GM19467 (cell line): ENCODE data around the gene DNMT3A.

Experiments used
- ATAC-seq: cut with Tn5 transposase; IDR thresholded peaks from one replicate; pipeline ENCODE4 v1.9.1; 2021; ENCODE audit warnings: mild to moderate bottlenecking, moderate library complexity; ENCODE audit not compliant: unreplicated experiment

The DNMT3A gene

DNA sequence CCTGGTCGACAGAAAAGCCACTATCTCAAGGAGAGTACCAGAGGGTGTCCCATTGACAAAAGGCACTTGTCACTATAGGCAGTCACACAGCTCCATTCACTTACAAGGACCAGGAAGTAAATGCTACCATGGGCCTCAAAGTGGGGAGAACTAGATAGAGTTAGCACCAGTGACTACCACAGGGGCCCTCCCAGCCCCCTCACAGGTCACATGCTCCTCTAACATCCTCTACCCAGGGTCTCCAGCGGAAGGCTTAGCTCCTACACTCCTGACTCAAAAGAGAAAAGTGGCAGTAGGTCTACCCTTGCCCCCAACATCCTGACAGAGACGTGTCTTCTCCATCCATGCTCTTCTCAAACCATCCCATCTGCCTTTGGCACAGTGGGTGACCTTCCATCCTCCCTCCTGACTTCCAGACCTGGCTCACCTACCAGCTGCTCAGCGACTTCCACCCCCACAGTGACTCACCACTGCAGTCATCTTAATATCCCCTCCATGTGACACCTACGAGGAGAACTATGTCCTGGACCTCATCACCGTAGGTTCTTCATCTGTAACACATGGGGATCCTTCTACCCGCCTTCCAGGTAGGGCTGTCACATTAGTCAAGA, 5.6 kb upstream of the DNMT3A start:
- ATAC-seq: no peak

DNA sequence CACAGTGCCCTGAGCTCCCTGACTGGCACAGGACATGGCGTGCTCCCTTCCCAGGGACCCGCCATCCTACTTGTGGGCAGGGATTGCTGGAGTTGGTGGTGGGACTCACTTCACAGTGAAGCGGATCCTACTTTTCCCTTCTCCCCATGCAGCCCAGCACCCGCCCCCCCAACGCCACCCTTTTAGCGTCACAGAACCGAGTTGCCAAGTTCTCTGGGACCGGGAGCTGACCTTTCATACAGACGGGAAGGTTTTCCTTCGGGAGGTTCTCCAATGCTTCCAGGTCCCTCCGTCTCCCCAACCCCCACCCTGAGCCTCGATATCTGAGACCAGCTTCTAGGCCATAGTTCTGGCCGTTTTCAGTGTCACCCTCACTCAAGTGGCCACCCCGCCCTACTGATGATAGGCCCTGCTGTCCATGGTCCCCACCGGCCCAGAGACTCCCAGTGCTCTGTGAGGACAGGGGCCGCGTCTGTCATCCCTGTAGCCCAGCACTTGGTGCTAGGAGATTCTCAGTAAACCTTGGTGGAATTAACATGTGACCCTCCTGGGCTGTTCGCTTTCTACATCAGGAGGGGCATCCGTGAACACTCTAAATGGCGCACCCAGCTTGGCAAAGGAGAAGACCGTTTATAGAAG, 1.6 kb upstream of the DNMT3A start:
- no peak for ATAC-seq

DNA sequence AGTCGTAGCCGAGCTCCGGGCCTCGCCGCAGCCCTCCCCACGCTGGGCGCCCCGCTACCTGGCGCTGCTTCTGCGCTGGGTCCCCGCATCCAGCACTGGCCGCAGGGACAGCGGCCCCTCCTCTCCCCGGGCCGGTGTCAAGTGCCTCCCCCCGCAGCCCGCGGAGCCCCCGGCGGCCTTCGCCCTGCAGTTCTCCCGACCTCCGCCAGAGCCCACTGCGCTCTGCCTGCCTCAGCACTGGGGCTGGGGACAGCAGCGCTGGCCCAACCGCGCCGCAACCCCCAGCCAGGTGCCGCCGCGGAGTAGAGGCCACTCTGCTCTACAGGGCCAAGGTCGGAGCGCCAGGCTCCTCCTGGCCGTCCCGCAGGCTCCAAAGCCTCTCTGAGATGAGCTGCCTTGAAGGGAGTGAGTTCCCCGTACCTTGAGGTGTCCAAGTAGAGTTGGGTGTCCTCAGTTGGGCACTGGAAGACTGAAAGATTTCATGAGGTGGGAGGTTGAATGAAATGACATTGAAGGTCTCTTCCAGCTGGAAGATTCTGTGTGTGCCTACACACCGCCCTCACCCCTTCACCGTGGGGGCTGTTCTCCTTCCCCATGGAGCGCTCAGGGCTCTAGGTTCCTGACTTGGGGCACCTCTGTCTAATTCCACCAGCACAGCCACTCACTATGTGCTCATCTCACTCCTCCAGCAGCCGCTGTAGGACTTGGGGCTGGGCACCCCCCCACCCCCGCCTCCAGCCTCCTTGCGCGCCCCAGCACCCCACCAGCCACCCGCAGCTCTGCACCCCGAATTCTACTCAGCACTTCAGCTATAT, 854 bp upstream of the DNMT3A start:
- peak; percentile 76 for ATAC-seq

DNA sequence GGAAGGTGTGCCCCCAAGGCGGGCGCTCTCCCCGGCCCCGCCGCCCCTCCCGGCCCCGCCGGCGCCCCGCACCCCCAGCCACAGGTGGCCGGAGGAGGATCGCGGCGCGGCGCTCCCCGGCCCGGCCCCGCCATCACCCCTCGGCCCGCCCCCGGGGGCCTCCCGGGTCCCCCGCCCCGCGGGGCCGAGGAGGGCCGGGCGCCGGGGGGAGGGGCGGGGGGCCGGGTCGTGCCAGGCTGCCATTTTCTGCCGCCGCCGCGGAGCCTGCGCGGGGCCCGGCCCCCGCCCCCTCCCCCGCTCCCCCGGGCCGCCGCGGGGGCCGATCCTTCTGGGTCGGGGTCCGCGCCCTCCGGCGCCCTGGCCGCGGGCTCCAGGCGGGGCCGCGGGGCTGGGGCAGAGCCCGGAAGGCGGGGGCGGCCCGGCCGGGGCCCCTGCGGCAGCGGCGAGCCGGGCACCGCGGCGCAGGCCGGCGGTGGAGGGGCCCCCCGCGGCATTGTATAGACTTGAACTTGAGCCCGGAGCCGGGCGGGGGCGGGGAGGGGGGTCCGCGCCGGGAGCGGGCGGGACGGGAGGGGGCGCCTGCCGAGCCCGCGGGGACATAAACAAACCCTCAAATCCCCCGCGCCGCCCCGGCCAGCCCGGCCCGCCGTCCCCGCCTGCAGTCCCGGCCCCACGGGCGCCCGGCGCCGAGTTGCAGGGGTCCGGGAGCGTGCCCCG, 556 bp downstream of the DNMT3A start:
- ATAC-seq: peak; percentile 21

DNA sequence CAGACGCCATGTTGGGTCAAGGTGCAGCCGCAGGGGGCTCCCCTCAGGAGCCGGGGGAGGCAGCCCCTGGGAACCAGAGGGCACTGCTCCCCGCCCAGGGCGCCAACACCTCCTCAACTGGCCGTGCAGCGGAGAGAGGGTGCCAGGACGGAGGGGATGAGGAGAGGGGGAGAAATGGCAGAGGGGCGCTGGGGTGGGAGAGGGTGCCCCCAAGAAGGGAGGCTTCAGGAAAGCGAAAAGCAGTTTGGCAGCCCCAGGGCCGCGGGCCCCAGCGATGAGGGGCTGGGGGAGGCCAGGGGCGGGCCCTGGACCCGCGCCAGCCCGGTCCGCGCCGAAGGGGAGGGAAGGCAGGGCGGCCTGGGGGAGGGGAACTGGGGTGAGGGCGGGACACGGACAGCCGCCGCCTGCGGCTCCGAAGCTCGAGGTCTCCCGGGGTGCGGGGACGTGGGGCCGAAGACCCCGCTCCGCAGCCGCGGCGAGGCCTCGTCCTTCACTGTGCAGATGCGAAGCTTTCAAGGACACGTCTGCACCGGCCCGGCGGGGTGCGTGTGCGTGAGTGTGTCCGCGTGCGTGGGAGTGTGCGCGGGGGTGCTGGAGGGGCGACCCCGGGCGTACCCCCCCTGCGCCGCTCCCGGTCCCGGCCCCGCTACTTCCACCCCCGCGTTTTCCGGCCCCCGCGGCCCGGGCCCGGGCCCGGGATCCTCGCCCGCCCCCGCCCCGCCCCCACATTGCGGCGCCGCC, 1.4 kb downstream of the DNMT3A start:
- no peak for ATAC-seq

DNA sequence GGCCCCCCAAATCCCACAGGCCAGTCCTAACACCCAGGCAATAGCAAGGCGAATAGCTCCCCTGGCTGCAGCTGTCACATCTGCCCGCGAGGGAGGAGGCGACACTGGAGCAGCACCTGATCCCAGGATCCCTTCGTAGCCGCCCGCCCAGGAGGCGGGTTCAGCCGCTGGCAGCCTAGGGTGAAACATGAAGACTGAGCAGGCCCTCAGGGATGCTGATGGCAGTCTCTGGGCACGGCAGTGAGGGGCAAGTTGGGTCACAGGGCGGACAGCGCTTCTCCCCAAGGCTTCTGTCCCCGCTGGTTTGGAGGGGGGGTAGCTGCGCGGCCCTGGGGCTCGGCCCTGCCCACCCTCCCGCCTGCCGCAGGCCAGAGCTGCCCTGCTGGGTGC, 1.9 kb downstream of the DNMT3A start:
- ATAC-seq: no peak

DNA sequence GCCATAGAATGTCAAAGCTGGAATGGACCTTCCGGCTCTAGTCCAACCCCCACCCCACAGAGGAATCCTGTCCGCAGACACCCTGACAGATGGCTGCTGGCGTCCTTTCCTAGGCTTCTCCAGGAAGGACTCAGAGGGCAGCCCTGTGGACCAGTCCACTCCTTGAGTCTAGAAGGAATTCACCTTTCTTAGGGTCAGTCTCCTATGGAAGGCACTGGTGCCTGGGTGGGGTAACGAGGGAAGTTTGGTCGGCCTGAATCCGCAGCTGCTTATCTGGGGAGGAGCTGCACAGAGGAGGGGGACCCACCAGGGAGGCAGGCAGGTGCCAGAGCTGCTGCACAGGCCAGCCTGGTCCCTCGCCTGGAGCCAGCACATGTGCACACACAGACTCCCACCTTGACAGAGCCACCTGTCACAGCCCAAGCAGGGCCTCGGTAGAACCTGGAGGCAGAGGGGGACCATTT, 2.5 kb downstream of the DNMT3A start:
- ATAC-seq: no peak

DNA sequence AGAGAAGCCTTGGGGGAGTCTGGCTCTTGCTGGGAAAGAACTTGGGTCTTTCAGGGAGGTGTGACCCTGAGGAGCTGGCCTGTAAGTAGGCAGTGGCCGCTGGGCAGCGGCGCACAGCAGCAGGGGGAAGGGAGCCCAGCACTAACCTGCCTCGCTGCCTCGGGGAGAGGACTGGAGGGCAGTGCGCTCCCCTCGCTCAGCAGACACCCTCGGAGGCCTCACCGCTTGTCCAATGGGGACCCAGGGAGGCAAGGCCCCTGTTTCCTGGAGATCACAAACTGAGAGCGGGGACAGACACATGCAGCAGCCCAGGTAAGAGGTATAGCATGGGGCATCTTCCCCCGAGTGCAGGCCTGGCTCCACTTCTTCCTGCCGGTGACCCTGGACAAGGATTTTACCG, 3.3 kb downstream of the DNMT3A start:
- ATAC-seq: no peak

DNA sequence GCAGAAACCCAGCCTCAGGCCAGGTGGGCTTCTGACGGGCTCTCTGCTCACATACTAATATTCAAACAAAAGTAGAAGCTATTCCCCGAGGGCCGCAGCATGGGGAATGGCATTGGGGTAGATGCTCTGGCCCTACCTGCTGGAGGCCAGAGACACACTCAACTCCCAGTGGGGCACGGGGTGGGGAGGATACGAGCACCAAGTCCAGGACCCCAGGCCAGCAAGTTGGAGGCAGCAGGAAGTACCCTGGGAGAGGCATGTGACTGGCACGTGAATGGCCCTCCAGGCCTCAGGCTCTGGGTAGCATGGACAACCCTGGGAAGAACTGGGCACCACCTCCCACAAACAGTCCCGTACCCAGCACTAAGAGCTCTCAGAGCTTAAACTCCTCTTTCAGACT, 3.8 kb downstream of the DNMT3A start:
- ATAC-seq: no peak

DNA sequence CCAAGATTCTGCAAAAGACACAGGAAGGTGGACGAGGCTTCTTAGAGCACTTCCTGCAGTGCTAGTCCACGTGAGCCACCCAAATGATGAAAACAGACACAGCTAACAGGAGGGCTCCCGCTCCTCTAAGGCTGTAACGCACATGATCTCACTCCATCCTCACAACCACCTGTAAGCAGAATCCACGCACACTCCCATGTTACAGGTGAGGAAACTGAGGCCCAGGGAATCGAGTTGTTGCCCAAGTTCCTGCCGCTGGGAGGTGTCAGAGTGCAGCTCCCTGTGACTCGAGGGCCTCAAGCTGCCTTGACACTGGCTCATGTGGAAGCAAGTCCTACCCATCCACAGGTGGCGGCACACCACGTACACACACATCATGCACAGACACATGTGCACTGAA, 4.4 kb downstream of the DNMT3A start:
- no peak for ATAC-seq

DNA sequence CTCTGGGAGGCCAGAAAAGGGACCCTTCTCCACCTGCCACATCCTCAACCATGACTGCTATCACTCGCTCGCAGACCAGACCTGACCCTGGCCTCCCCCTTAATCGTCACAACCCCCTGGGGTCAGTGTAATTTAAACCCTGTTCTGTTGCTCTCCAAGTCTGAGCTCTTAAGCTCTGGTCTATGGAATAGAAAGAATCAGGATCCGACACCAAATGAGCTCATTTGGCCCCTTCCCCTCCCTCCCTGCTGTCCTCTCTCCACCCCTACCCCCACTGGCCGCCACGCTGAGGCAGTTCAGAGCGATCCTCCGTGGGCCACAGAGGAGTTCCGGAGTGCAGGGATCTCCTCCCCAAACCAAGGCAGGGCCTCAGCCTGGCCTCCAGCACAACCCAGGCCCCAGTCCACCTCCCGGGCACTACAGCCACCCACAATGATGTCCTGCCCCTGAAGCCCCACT, 5.3 kb downstream of the DNMT3A start:
- ATAC-seq: no peak

DNA sequence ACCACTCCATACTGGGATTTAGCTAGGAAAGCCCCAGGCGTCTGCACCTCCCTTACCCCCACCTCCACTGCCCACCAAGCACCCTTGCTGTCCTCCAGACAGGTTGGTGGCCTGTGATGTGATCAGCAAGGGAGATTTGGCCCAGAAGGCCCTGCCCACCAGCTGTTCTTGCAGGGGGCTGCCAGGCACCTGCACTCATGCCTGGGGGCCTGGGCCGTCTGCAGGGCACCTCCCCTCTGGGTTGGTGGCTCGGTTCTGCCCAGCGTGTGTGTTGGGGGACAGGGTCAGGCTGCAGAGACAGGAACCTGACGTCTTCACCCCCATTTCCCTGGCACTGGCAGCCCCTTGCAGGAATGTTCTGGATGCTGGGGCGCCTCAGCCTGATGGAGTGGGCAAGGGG, 5.8 kb downstream of the DNMT3A start:
- no peak for ATAC-seq

DNA sequence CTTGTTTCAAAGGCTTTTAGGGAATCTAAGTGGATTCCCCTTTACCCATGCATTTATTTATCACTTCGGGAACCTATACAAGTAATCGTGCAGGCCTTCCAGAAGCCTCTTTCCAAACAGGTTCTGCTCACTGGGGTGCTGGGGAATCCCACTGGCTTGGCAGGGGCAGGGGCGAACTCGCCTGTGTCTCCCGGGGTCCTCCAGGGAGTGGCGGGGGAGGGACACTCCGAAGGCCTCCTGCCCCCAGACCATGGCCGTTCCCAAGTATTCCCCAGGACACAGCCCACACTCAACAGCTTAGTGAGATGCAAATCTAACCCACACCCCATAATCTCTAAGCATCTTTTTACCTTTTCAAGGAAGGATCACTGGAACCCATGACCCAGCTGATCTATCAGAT, 6.5 kb downstream of the DNMT3A start:
- no peak for ATAC-seq

DNA sequence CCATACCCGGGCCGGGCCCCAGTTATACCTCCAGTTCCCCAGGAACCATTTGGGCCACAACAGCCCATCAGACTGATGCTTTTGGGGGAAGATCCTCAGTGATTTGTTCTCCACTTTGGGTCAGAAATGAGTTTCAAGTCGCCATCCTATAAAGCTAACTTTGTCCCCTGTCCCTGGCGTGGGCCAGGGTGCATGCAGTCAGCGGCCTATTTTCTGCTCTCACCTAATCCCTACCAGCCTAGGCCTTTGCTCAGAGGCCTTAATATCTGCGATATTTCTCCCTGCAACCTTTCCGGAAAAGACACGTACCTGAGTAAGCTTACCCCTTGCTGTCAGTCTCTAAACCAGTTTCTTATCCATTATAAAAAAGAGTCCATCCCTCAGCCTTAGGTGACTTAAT, 7.2 kb downstream of the DNMT3A start:
- no peak for ATAC-seq

DNA sequence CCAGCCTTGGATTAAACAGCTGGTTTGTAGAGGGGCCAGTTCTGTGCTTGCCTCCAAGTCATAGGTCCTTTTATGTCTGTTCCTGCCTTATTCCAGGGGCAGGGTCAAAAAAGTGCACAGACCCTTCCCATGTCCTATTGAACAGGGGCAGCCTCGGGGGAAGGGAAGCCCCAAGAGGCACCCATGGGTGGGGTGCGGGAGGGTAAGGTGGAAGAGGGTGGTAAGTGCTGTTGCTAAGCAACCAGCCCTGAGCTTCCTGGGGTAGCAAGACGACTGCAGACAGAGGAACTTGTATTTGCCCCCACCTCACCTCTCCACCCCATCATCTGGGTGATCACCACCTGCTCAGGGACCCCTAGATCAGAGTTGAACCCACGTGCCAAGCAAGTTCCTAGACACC, 7.7 kb downstream of the DNMT3A start:
- no peak for ATAC-seq

DNA sequence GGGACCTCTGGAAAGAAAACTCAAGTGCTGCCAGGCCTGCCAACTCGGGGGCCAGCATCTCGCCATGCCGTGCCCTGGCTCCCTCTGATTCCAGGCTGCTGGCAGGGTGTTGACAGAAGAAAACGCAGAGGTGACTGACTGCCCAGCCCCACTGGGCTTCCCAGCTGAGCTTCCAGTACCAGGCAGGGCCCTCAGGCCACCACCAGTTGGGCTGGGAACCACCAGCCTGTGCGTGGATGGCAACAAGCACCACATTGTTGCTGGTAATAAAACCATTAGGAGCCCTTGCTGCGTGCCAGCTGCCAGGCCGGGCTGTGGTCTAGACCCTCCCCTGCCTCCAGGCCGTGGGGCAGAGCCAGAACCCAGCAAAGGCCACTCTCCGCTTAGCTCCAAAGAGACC, 9.2 kb downstream of the DNMT3A start:
- no peak for ATAC-seq

DNA sequence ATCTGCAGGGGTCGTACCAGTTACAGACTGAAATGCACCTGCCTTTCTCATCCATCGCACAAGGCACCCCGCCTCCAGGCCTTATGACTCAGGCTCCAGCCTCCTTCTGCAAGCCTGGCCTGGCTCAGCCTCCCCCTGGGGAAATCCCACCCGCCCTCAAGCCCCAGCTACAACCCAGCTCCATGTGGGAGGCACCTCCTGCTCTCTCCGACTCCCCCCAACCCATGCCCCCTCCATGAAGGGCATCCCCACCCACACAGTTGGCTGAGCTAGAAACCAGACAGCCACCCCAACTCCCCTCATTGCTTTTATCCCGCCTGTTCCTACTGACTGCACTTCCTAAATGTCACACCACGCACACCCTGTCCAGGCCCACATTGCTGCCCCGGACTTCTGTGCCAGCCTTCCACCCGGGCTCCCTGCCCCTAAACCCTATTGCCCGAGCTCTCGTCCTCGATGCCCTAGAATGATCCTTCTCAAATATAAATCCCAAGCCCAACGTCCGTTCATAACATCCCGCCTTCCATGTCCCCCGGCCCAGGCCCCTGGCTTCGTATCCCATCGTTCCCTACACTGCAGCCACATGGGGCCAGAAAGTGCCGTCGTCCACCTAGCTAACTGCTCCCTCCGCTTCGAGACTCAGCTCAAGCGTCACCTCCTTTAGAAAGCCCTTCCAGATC, 9.9 kb downstream of the DNMT3A start:
- ATAC-seq: no peak

DNA sequence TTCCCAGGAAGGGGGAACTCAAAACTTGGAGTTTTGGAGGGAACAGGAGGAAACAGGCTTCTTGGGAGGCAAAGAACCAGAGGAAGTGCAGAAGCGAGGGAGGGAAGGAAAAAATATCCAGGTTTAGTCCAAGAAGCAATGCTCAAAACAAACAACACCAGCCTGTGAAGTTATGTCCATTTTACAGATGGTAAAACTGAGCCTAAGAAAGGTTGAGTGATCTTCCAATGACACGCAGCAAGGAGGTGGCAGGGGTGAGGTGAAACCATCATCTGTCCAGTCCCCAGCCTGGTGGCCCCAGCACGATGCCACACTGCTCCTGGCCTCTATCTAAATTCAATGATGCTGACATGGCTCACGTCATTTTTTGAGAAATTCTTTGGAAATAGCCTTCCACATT, 10.8 kb downstream of the DNMT3A start:
- ATAC-seq: no peak

DNA sequence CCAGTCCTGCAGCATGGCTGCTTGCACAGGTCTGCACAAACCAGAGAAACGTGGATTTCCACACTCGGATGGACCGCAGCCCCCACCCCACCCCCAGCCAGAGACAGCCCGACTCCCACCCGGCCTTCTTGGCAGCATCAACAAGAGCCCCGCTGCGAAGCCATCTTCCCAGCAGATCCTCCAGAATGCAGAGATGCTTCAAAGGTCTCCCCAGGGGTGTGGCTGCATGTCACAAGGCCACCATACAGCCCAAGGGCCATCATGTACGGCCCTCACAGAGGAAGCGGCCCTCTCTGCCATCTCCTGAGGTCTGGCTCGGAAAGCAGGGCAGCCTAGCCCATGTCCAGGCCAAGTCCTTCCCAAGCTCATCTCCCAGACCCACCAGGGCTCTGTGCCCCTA, 11.5 kb downstream of the DNMT3A start:
- no peak for ATAC-seq
